ENCODE results near the gene SLC39A11. TPM values are rescaled to one million over a fixed set of nuclear protein-coding genes. Genes with fewer than 3 reads are reported as not detected.

SLC39A11 gene
- total RNA-seq, 1 experiment from 2014 or later: 46.4 TPM

DNA sequence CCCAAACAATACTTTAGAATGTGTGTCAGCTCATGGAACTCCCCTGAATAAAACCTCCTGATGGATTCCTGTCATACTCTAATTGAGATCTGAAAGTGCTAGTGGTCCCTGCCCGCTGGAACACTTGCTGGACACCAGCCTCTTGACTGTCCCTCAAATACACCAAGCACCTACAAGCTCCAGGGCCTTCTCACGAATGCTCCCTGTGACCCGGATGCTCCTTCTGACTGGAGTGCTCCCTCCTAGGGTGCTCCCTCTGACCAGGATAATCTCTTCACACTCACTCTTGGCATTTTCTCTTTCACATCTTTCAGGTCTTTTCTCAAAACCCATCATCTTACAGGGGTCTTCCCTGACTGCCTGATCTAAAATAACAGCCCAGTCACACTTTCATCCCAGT, 205.9 kb downstream of the SLC39A11 start:
- POLR2A ChIA-PET: no interaction called here
- BruUV-seq (replicated peaks): no TSS peak
- RAD21 ChIA-PET (ENCODE audit: low non-redundant PET in 1 of 2, low total read pairs in 2 of 2, uncharacterized antibody in 2 of 2, unreplicated experiment in 2 of 2): no interaction called here

More for the DNA sequence above, 205.9 kb downstream of the SLC39A11 start:
- H3K4me1 ChIP-seq (ENCODE audit: control insufficient read depth in 1 of 2, insufficient read depth in 2 of 2, low read length in 2 of 2): peaks cover 9 to 12% of the 10 kb centered on the region in 2 experiments; a peak in 3 of 4 replicates
- ATAC-seq (no peak), DNase-seq (ENCODE audit: low read depth, low spot score) (no peak)
- TF ChIP-seq, protein P1, sequence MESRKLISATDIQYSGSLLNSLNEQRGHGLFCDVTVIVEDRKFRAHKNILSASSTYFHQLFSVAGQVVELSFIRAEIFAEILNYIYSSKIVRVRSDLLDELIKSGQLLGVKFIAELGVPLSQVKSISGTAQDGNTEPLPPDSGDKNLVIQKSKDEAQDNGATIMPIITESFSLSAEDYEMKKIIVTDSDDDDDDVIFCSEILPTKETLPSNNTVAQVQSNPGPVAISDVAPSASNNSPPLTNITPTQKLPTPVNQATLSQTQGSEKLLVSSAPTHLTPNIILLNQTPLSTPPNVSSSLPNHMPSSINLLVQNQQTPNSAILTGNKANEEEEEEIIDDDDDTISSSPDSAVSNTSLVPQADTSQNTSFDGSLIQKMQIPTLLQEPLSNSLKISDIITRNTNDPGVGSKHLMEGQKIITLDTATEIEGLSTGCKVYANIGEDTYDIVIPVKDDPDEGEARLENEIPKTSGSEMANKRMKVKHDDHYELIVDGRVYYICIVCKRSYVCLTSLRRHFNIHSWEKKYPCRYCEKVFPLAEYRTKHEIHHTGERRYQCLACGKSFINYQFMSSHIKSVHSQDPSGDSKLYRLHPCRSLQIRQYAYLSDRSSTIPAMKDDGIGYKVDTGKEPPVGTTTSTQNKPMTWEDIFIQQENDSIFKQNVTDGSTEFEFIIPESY (IDR thresholded peaks at IDR 0.05; ENCODE audit: extremely low read depth, insufficient replicate concordance, low read length): no peak
- TF ChIP-seq JUND (IDR thresholded peaks at IDR 0.05): no peak
- TF ChIP-seq, protein P2, sequence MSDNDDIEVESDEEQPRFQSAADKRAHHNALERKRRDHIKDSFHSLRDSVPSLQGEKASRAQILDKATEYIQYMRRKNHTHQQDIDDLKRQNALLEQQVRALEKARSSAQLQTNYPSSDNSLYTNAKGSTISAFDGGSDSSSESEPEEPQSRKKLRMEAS (IDR thresholded peaks at IDR 0.05): no peak
- no peak for TF ChIP-seq RAD21 (IDR thresholded peaks at IDR 0.05; ENCODE audit: low read depth)
- TF ChIP-seq POLR2AphosphoS5 (IDR thresholded peaks at IDR 0.05; ENCODE audit: low read depth, low read length): no peak
- TF ChIP-seq, protein P3, sequence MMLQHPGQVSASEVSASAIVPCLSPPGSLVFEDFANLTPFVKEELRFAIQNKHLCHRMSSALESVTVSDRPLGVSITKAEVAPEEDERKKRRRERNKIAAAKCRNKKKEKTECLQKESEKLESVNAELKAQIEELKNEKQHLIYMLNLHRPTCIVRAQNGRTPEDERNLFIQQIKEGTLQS (IDR thresholded peaks at IDR 0.05): no peak
- TF ChIP-seq TCF7L2 (IDR thresholded peaks at IDR 0.05; ENCODE audit: borderline replicate concordance, extremely low read depth, insufficient read depth, insufficient read length): no peak
- TF ChIP-seq EZH2phosphoT487 (IDR thresholded peaks at IDR 0.05; ENCODE audit: borderline replicate concordance): no peak
- TF ChIP-seq SP1 (IDR thresholded peaks at IDR 0.05; ENCODE audit: low read depth): no peak
- no peak for TF ChIP-seq EZH2 (IDR thresholded peaks at IDR 0.05)
- no peak for TF ChIP-seq CEBPB (IDR thresholded peaks at IDR 0.05; ENCODE audit: low read depth)
- no peak for TF ChIP-seq SRF (IDR thresholded peaks at IDR 0.05; ENCODE audit: low read depth)
- TF ChIP-seq YY1 (IDR thresholded peaks at IDR 0.05; ENCODE audit: extremely low read depth, insufficient replicate concordance, low read depth, low read length): no peak
- TF ChIP-seq ZFX (IDR thresholded peaks at IDR 0.05): no peak
- TF ChIP-seq ELF1 (IDR thresholded peaks at IDR 0.05; ENCODE audit: borderline replicate concordance, low read depth): no peak
- CTCF ChIA-PET: no interaction called here
- no peak overlapping the region for H3K4me3 ChIP-seq (replicated peaks in 1 of 2; ENCODE audit: low read depth in 1 of 2, low read length in 2 of 2)
- H3K79me2 ChIP-seq (ENCODE audit: insufficient read depth, low read length): no peaks in the 10 kb centered on the region
- intact Hi-C loops (cut with micrococcal nuclease): no loop called here
- no peak overlapping the region for H3K27ac ChIP-seq (ENCODE audit: low read depth, low read length)
- H3K9me2 ChIP-seq (ENCODE audit: insufficient read depth): no peaks in the 10 kb centered on the region
- no peak overlapping the region for H3K4me2 ChIP-seq (ENCODE audit: low read length)
- no peaks in the 10 kb centered on the region for H3K27me3 ChIP-seq (ENCODE audit: insufficient read depth, low read length)
- no peak overlapping the region for H2AFZ ChIP-seq (ENCODE audit: low read depth, low read length, poor library complexity, severe bottlenecking)
- H4K20me1 ChIP-seq (ENCODE audit: insufficient read depth): no peaks in the 10 kb centered on the region
- no peaks in the 10 kb centered on the region for H3K9me3 ChIP-seq (ENCODE audit: control insufficient read depth in 1 of 2, insufficient read depth in 1 of 2, low read depth in 1 of 2, low read length in 2 of 2)
- H3K36me3 ChIP-seq (ENCODE audit: control insufficient read depth in 1 of 2, insufficient read depth in 2 of 2, low read length in 2 of 2): no peaks in the 10 kb centered on the region
- no peak overlapping the region for H3K9ac ChIP-seq (ENCODE audit: low read length)
